HepG2 (cell line): ENCODE measurements around the gene CHTF18. TPM values are rescaled to one million over a fixed set of nuclear protein-coding genes. Genes with fewer than 3 reads are reported as not detected.

Experiments used
- ATF7-NPFF ChIP-seq: sonication (generic); formaldehyde crosslinking; IDR thresholded peaks from 2 replicates; pipeline ENCODE4 v1.8.1; 2023; ENCODE audit warnings: mild to moderate bottlenecking, low read depth, missing genetic modification reagents, moderate library complexity
- FOSL2 ChIP-seq: sonication (generic); formaldehyde crosslinking; IDR thresholded peaks from 2 replicates; pipeline ENCODE4 v1.4.0; 2020; ENCODE audit warnings: missing genetic modification reagents
- FOXO1 ChIP-seq: sonication (generic); formaldehyde crosslinking; IDR thresholded peaks from 2 replicates; pipeline ENCODE4 v1.4.0; 2020; ENCODE audit warnings: missing genetic modification reagents
- GATAD1 ChIP-seq: IDR thresholded peaks from 2 replicates; pipeline ENCODE4 v1.6.1; 2016; ENCODE audit warnings: missing genetic modification reagents, missing compliant biosample characterization
- GFI1 ChIP-seq: sonication (generic); formaldehyde crosslinking; IDR thresholded peaks from 2 replicates; pipeline ENCODE4 v1.5.0; 2020; ENCODE audit warnings: missing genetic modification reagents, mild to moderate bottlenecking, borderline replicate concordance
- GPN1 ChIP-seq: sonication (generic); formaldehyde crosslinking; IDR thresholded peaks from 2 replicates; pipeline ENCODE4 v1.5.1; 2020; ENCODE audit warnings: missing genetic modification reagents, borderline replicate concordance
- HCFC1 ChIP-seq: fragments of 150-350 bp; IDR thresholded peaks from 2 replicates; pipeline ENCODE4 v1.6.1; 2014; ENCODE audit warnings: low read depth, low read length
- HOXA5 ChIP-seq: sonication (generic); formaldehyde crosslinking; IDR thresholded peaks from 2 replicates; pipeline ENCODE4 v1.4.0; 2020; ENCODE audit warnings: missing genetic modification reagents
- KLF15 ChIP-seq: sonication (generic); formaldehyde crosslinking; IDR thresholded peaks from 2 replicates; pipeline ENCODE4 v1.8.1; 2023; ENCODE audit warnings: borderline replicate concordance, mild to moderate bottlenecking, inconsistent platforms, missing genetic modification reagents, mixed read lengths
- MTA3 ChIP-seq: sonication (generic); formaldehyde crosslinking; IDR thresholded peaks from 2 replicates; pipeline ENCODE4 v1.4.0; 2020; ENCODE audit warnings: missing genetic modification reagents
- MYC ChIP-seq: sonication (generic); formaldehyde crosslinking; IDR thresholded peaks from 2 replicates; pipeline ENCODE4 v1.9.0; 2021; ENCODE audit warnings: missing genetic modification reagents, borderline replicate concordance
- NR2F2 ChIP-seq: IDR thresholded peaks from 2 replicates; pipeline ENCODE4 v1.6.1; 2012; ENCODE audit warnings: low read depth, inconsistent platforms, borderline replicate concordance
- POGK ChIP-seq: sonication (generic); formaldehyde crosslinking; conservative IDR thresholded peaks from 2 replicates; pipeline ENCODE4 v1.8.0; 2022; ENCODE audit warnings: mild to moderate bottlenecking, moderate library complexity, missing genetic modification reagents
- REL ChIP-seq: sonication (generic); formaldehyde crosslinking; conservative IDR thresholded peaks from 2 replicates; pipeline ENCODE4 v1.8.0; 2022; ENCODE audit warnings: mild to moderate bottlenecking, missing genetic modification reagents, moderate library complexity
- SNAPC5 ChIP-seq: sonication (generic); formaldehyde crosslinking; IDR thresholded peaks from 2 replicates; pipeline ENCODE4 v1.8.1; 2023; ENCODE audit warnings: mild to moderate bottlenecking, missing genetic modification reagents, borderline replicate concordance
- TAF1 ChIP-seq: sonication (generic); formaldehyde crosslinking; IDR thresholded peaks from 2 replicates; pipeline ENCODE4 v1.4.0; 2020; ENCODE audit warnings: missing genetic modification reagents
- THRA ChIP-seq: sonication (generic); formaldehyde crosslinking; IDR thresholded peaks from 2 replicates; pipeline ENCODE4 v1.4.0; 2020; ENCODE audit warnings: missing genetic modification reagents, borderline replicate concordance
- ZNF354B ChIP-seq: sonication (generic); formaldehyde crosslinking; IDR thresholded peaks from 2 replicates; pipeline ENCODE4 v1.8.0; 2022; ENCODE audit warnings: mild to moderate bottlenecking, missing genetic modification reagents
- ZNF430 ChIP-seq: sonication (generic); formaldehyde crosslinking; IDR thresholded peaks from 2 replicates; pipeline ENCODE4 v1.9.0; 2021; ENCODE audit warnings: mild to moderate bottlenecking, missing genetic modification reagents
- ZNF501 ChIP-seq: sonication (generic); formaldehyde crosslinking; IDR thresholded peaks from 2 replicates; pipeline ENCODE4 v1.5.1; 2020; ENCODE audit warnings: mild to moderate bottlenecking, moderate library complexity, missing genetic modification reagents
- ZNF512 ChIP-seq: sonication (generic); formaldehyde crosslinking; IDR thresholded peaks from 2 replicates; pipeline ENCODE4 v1.4.0; 2020; ENCODE audit warnings: mild to moderate bottlenecking, missing genetic modification reagents
- ZNF577 ChIP-seq: sonication (generic); formaldehyde crosslinking; IDR thresholded peaks from 2 replicates; pipeline ENCODE4 v1.4.0; 2020; ENCODE audit warnings: mild to moderate bottlenecking, low read depth, missing genetic modification reagents, borderline replicate concordance
- ZNF644 ChIP-seq: IDR thresholded peaks from 2 replicates; pipeline ENCODE4 v1.6.1; 2016; ENCODE audit warnings: low read depth
- ZNF652 ChIP-seq: IDR thresholded peaks from 2 replicates; pipeline ENCODE4 v1.6.1; 2016; ENCODE audit warnings: low read depth, borderline replicate concordance
- ZNF83 ChIP-seq: sonication (generic); formaldehyde crosslinking; IDR thresholded peaks from 2 replicates; pipeline ENCODE4 v1.4.0; 2020; ENCODE audit warnings: missing genetic modification reagents, mild to moderate bottlenecking, borderline replicate concordance
- ZSCAN29 ChIP-seq: sonication (generic); formaldehyde crosslinking; conservative IDR thresholded peaks from 2 replicates; pipeline ENCODE4 v1.4.0; 2020; ENCODE audit warnings: mild to moderate bottlenecking, missing genetic modification reagents
- ZSCAN30 ChIP-seq: sonication (generic); formaldehyde crosslinking; IDR thresholded peaks from 2 replicates; pipeline ENCODE4 v1.5.0; 2020; ENCODE audit warnings: mild to moderate bottlenecking, missing genetic modification reagents
- polyA plus RNA-seq, 8 experiments: library from polyadenylated mRNA; depleted of rRNA in 3 of 8; stranded (reverse) in 7 of 8; unstranded in 1 of 8; fragments of >200 nt; fragmentation: Illumina TruSeq in 4 of 8; extraction: Trizol in 4 of 8; gene quantifications; 2 replicates each; pipeline versions ENCODE4 v1.2.1 to v1.2.3, GENCODE V29; 2011 to 2016; ENCODE audit warnings: low read depth in 4 of 8, missing spikeins in 1 of 8, mixed read lengths in 1 of 8; ENCODE audit not compliant: insufficient read depth in 1 of 8
- total RNA-seq, 5 experiments: library from RNA; depleted of rRNA; stranded (reverse); fragments of >200 nt; fragmentation: Illumina TruSeq; extraction: Trizol; gene quantifications; 2 replicates each; pipeline ENCODE4 v1.2.3, GENCODE V29; 2016; ENCODE audit warnings: low read depth in 1 of 5

The CHTF18 gene
- total and polyA plus RNA-seq, 2 of the 13 experiments (the other 11 are each of a cell fraction or from before 2014, with no cell fraction given): 8.6 to 22.9 TPM

- TF ChIP-seq GFI1 (CRISPR knock-in tag) (no peak; the same call in 1 of the 2 replicates), ZNF354B (CRISPR knock-in tag) (no peak), FOXO1 (CRISPR knock-in tag) (peak; percentile 35; the same call in 1 of the 2 replicates), ATF7-NPFF (peak; percentile 95), GPN1 (CRISPR knock-in tag) (no peak), HOXA5 (CRISPR knock-in tag) (no peak; the same call in 1 of the 2 replicates), ZNF652 (CRISPR knock-in tag) (no peak), ZNF501 (CRISPR knock-in tag) (no peak; the same call in 1 of the 2 replicates), ZSCAN30 (CRISPR knock-in tag) (no peak), ZNF644 (no peak), FOSL2 (CRISPR knock-in tag) (peak; percentile 55; the same call in 1 of the 2 replicates), GATAD1 (CRISPR knock-in tag) (peak; percentile 98), ZNF83 (no peak), NR2F2 (peak; percentile 76; the same call in 1 of the 2 replicates), HCFC1 (peak; percentile 95), ZNF430 (CRISPR knock-in tag) (no peak), REL (CRISPR knock-in tag) (no peak), KLF15 (CRISPR knock-in tag) (0 out of 2 replicates have a peak, but pooled peaks have one; percentile 1), POGK (CRISPR knock-in tag) (peak; percentile 96; the same call in 1 of the 2 replicates), THRA (CRISPR knock-in tag) (peak; percentile 67), TAF1 (CRISPR knock-in tag) (peak; percentile 96), SNAPC5 (no peak), MTA3 (CRISPR knock-in tag) (no peak), ZNF512 (no peak), ZNF577 (CRISPR knock-in tag) (no peak), ZSCAN29 (CRISPR knock-in tag) (peak; percentile 74; the same call in 1 of the 2 replicates), MYC (CRISPR knock-in tag) (peak; percentile 83)
These were observed 47.5 kb upstream of the CHTF18 start, which contains the start of gene CIAO3 (continued) for GRCh38 chr16:740764-741505.
